Uterus (tissue), 4 donors: ENCODE results near the gene CEACAM16. TPM values are rescaled to one million over a fixed set of nuclear protein-coding genes. Genes with fewer than 3 reads are reported as not detected.

Experiments
- DNase-seq, 2 donors: peaks; one replicate each; pipeline ENCODE4 v3.0.0-alpha.2; 2019 to 2020
- H3K27ac ChIP-seq, 2 donors: fragments of 200-600 bp; sonication (generic); 1 replicate in 1 of 2; 2 replicates in 1 of 2; pipeline ENCODE4 v1.5.1; 2016 to 2018
- H3K27me3 ChIP-seq, 2 donors: fragments of 200-600 bp; sonication (generic); one replicate each; pipeline ENCODE4 v1.5.1; 2018 to 2019; ENCODE audit warnings: control low read depth in 1 of 2
- H3K36me3 ChIP-seq, 2 donors: fragments of 200-600 bp; sonication (generic); one replicate each; pipeline ENCODE4 v1.5.1; 2019; ENCODE audit warnings: control low read depth in 1 of 2
- H3K4me1 ChIP-seq, 2 donors: fragments of 200-600 bp; sonication (generic); one replicate each; pipeline ENCODE4 v1.5.1; 2018 to 2019; ENCODE audit warnings: control low read depth in 1 of 2
- H3K4me3 ChIP-seq, 2 donors: fragments of 200-600 bp; sonication (generic); 1 replicate in 1 of 2; 2 replicates in 1 of 2; pipeline ENCODE4 v1.5.1; 2018 to 2019; ENCODE audit warnings: mild to moderate bottlenecking in 1 of 2
- H3K9me3 ChIP-seq, 2 donors: fragments of 200-600 bp; sonication (generic); one replicate each; pipeline ENCODE4 v1.5.1; 2019; ENCODE audit warnings: control low read depth in 1 of 2
- POLR2A ChIP-seq, 2 donors: fragments of 450-650 bp; IDR thresholded peaks; one replicate each; pipeline ENCODE4 v1.6.1; 2016; ENCODE audit warnings: antibody characterized with exemption in 2 of 2, mild to moderate bottlenecking in 1 of 2, moderate library complexity in 1 of 2
- intact Hi-C: fragments of 100-400 bp; cut with DNase I; formaldehyde crosslinking; loops from one replicate; pipeline ENCODE4 v1.15.1; 2023; ENCODE audit warnings: low total_unique reads
- total RNA-seq, 4 donors: library from RNA; depleted of rRNA in 3 of 4; stranded (reverse); fragments of >200 nt in 3 of 4; gene quantifications; one replicate each; pipeline versions ENCODE4 v1.1.0 to v1.2.4, GENCODE V29; 2014 to 2023
- TF ChIP-seq, protein P1 (sequence below), 4 experiments: fragments of 200-600 bp in 2 of 4; fragments of 450-650 bp in 2 of 4; sonication (generic) in 2 of 4; IDR thresholded peaks; one replicate each; pipeline ENCODE4 v1.5.1; 2016 to 2019; ENCODE audit warnings: antibody characterized with exemption in 4 of 4, mild to moderate bottlenecking in 2 of 4, moderate library complexity in 1 of 4
- donor health status: DM: yes; HTN: yes; CAD: no.

Gene CEACAM16
- total RNA-seq, 4 donors from 2014 or later: not detected

- intact Hi-C loops: no loop called here
- H3K36me3 ChIP-seq: no peaks in the 10 kb centered on the region
- TF ChIP-seq POLR2A (IDR thresholded peaks at IDR 0.05): no peak
- TF ChIP-seq, protein P1, sequence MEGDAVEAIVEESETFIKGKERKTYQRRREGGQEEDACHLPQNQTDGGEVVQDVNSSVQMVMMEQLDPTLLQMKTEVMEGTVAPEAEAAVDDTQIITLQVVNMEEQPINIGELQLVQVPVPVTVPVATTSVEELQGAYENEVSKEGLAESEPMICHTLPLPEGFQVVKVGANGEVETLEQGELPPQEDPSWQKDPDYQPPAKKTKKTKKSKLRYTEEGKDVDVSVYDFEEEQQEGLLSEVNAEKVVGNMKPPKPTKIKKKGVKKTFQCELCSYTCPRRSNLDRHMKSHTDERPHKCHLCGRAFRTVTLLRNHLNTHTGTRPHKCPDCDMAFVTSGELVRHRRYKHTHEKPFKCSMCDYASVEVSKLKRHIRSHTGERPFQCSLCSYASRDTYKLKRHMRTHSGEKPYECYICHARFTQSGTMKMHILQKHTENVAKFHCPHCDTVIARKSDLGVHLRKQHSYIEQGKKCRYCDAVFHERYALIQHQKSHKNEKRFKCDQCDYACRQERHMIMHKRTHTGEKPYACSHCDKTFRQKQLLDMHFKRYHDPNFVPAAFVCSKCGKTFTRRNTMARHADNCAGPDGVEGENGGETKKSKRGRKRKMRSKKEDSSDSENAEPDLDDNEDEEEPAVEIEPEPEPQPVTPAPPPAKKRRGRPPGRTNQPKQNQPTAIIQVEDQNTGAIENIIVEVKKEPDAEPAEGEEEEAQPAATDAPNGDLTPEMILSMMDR (IDR thresholded peaks at IDR 0.05): no peak
- no peaks in the 10 kb centered on the region for H3K9me3 ChIP-seq
- H3K27ac ChIP-seq: peak overlapping the region in 1 of 2 donors; percentile 17
- peak in 1 of 2 donors; percentile 62 for DNase-seq
- H3K27me3 ChIP-seq: no peaks in the 10 kb centered on the region
- H3K4me3 ChIP-seq: no peak overlapping the region
- no peaks in the 10 kb centered on the region for H3K4me1 ChIP-seq
Measured at GRCh38 chr19:44684892-44685863, 13.8 kb upstream of the CEACAM16 start.

DNA sequence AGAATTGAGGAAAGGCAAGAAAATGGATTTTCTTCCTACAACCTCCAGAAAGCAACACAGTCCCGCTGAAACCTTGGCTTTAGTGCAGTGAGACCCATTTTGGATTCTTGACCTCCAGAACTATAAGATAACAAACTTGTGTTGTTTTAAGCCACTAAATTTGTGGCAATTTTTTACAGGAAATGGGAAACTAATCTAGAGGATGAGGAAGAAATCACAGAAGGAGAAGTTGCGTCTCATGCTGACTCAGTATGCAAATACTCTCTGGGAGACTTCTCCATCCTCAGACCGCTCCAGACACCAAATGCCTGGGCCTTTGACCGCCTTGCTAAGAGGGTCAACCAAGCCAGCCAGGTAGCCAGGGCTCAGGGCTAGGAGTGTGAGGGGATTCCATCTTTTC lies 13.1 kb upstream of the CEACAM16 start:
- no peaks in the 10 kb centered on the region for H3K9me3 ChIP-seq
- TF ChIP-seq, protein P1 (IDR thresholded peaks at IDR 0.05): no peak
- TF ChIP-seq POLR2A (IDR thresholded peaks at IDR 0.05): no peak
- no peak for DNase-seq
- H3K4me1 ChIP-seq: no peaks in the 10 kb centered on the region
- intact Hi-C loops: no loop called here
- H3K27ac ChIP-seq: peak overlapping the region in 1 of 2 donors; percentile 17
- H3K36me3 ChIP-seq: no peaks in the 10 kb centered on the region
- H3K27me3 ChIP-seq: no peaks in the 10 kb centered on the region
- no peak overlapping the region for H3K4me3 ChIP-seq

GRCh38 chr19:44686896-44687295 lies 12.1 kb upstream of the CEACAM16 start:
- intact Hi-C loops: no loop called here
- TF ChIP-seq, protein P1 (IDR thresholded peaks at IDR 0.05): no peak
- TF ChIP-seq POLR2A (IDR thresholded peaks at IDR 0.05): no peak
- Histone ChIP-seq H3K9me3 (no peaks in the 10 kb centered on the region), H3K27ac (no peak overlapping the region), H3K4me3 (no peak overlapping the region), H3K36me3 (no peaks in the 10 kb centered on the region), H3K4me1 (no peaks in the 10 kb centered on the region), H3K27me3 (no peaks in the 10 kb centered on the region)
- no peak for DNase-seq

- Histone ChIP-seq H3K27me3 (no peaks in the 10 kb centered on the region), H3K4me3 (no peak overlapping the region), H3K4me1 (no peaks in the 10 kb centered on the region), H3K27ac (no peak overlapping the region), H3K36me3 (no peaks in the 10 kb centered on the region), H3K9me3 (no peaks in the 10 kb centered on the region)
- no peak for TF ChIP-seq POLR2A (IDR thresholded peaks at IDR 0.05)
- TF ChIP-seq, protein P1 (IDR thresholded peaks at IDR 0.05): no peak
- intact Hi-C loops: no loop called here
- DNase-seq: no peak
Measured at GRCh38 chr19:44687888-44688287, 11.1 kb upstream of the CEACAM16 start.
